CD4-positive, alpha-beta T cell treated with Interleukin-17A for 1 hour (primary cell): ENCODE measurements around the gene TNFSF9.
"Not testable (repeated sequence)": the region's sequence is repeated elsewhere in the genome, so short reads cannot be mapped to it uniquely, and the experiment has no call there.

ENCODE experiments used
- DNase-seq: peaks from one replicate; pipeline ENCODE4 v3.0.0-alpha.2; 2020

Gene TNFSF9

DNA sequence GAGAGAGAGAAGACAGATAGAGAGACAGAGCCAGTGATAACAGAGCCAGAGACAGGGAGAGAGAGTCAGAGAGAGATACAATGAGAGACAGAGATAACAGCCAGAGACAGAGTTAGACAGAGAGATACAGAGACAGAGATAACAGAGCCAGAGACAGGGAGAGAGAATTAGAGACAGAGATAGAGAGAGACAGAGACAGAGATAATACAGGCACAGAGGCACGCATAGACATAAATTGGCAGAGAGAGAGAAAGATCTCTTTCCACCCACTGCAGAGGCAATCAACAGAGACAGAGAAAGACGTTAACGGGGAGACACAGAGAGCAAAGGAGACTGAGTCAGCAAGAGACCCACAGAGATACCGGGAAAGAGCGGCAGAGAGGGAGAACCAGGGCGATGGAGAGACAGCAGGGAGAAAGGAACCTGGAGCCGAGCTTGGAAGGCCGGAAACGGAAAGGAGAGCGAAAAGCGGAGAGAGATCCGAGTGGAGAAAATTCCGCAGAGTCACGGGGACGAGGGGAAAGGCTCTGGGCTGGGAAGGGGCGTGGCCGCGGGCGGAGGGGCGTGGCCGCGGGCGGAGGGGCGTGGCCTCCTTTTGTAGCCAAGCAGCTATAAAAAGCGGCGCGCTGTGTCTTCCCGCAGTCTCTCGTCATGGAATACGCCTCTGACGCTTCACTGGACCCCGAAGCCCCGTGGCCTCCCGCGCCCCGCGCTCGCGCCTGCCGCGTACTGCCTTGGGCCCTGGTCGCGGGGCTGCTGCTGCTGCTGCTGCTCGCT, at the start of gene TNFSF9:
Gene TNFSF9, plus strand, starts transcription at position 641 of the 777 bp plus-strand sequence. Its CDS starts 11 bp downstream, at position 652.
- peak; percentile 89 for DNase-seq

- peak; percentile 81 for DNase-seq
Measured at GRCh38 chr19:6481541-6482342, 49.1 kb upstream of the TNFSF9 start, which contains the start of gene DENND1C. DENND1C (minus strand) TSS chr19:6481787; CDS start chr19:6481695, 92 bp downstream.

DNA sequence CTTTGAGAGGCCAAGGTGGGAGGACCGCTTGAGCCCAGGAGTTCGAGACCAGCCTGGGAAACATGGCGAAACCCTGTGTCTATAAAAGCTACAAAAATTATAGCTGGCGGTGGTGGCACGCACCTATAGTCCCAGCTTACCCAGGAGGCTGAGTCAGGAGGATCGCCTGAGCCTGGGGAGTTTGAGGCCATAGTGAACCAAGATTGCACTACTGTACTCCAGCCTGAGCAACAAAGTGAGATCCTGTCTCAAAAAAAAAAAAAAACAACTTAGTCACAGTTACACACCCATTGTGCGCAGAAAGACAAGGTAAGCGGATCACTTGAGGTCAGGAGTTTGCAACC, 48.5 kb upstream of the TNFSF9 start:
- DNase-seq: no peak

DNA sequence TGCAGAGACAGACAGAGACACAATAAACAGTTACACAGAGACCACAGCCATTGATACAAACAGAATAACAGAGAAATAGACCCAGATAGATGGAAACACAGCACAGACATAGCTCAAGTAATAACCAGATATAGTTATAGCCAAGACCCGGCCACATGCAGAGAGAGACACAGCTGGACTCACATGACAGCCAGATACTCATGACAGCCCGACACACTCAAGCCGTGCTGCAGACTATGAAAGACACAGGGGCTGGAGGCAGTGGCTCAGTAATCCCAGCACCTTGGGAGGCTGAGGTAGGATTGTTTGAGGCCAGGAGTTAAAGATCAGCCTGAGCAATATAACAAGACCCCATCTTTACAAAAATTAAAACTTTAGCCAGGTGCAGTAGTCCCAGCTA, 47.6 kb upstream of the TNFSF9 start:
- DNase-seq: no peak

DNA sequence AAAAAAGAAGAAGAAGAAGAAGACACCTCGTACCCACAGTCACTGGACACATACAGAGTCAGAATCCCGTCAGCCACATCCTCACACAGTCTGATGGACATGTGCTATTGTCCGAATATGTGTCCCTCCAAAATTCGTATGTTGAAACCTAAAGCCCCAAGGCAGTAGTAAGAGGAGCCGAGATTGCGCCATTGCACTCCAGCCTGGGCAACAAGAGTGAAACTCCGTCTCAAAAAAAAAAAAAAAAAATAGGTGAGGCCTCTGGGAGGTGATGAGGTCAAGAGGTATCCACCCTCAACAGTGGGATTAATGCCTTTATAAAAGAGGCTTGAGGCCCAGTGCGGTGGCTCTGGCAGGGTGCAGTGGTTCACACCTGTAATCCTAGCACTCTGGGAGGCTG, 46.6 kb upstream of the TNFSF9 start:
- DNase-seq: no peak

DNA sequence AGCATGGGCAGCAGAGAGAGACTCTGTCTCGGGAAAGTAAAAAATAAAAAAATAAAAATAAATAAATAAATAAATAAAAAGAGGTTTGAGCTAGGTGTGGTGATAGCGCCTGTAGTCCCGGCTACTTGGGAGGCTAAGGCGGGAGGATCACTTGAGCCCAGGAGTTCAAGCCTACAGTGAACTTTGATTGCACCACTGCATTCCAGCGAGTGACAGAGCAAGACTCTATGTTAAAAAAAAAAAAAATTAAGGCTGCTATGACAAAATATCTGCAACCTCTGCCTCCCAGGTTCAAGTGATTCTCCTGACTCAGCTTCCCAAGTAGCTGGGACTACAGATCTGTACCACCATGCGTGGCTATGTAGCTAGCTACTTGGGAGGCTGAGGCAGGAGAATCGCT, 46.0 kb upstream of the TNFSF9 start:
- no peak for DNase-seq

- peak; percentile 39 for DNase-seq
Measured at GRCh38 chr19:6489278-6490061, 41.4 kb upstream of the TNFSF9 start.

- no peak for DNase-seq
Measured at GRCh38 chr19:6490134-6490533, 40.7 kb upstream of the TNFSF9 start.

DNA sequence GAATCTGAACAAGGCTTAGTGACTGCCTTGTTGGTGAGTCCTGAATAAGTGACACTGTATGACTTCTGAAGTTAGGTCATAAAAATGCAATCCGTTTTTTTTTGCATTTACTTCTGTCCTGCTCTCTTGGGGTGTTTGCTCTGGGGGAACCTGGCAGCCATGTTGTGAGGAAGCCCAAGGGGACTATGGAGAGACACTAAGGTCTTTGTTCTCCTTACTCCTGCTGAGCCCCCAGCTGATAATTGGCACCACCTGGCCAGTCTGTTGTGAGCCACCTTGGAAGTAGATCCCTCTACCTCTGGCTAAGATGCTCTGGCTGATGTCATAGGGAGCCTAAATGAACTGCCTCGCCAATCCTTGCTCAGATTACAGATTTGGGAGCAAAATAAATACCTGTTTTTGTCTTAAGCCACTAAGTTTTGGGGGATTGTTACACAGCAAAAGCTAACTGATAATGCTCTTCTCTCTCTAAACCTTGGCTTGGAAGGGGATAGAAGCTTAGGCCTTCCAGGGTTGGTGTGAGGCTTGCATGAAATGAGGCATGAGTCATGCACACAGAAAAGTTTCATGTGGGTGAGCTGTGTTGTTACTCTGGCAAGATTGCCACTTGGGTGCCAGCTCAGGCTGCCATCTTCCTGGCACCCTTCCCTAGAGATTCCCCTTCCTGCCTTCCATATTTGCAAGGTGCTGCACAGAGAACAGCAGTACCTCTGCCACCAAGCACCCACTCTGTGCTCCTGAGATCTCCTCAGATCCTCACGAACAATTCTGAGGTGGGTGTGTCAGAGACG, 38.8 kb upstream of the TNFSF9 start:
- DNase-seq: no peak

DNA sequence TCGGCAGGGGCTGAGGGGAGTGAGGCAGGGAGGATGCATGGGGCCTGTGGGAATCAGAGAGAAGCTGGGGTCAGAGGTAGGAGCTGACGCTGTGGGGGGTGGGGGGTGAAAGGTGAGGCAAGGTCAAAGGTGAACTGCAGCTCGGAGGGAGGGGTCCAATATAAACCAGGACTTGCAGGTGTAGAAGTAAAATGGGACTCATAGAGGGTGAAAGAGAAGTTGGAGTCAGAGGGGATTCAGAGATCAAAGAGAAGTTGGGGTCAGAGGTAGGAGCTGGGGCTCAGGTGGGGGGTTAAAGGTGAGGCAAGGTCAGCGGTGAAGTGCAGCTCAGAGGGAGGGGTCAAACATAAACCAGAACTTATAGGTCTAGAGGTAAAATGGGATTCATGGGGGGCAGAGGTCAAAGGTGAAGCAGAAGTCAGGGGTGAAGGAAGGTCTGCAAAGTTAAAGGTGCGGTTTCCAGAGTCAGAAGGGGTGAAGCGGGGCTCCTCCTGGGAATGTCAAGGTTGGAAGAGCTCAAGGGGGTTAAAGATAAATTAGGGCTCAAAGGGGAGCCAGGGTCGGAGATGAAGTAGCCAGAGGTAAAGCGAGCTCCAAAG, 36.3 kb upstream of the TNFSF9 start:
- no peak for DNase-seq

GRCh38 chr19:6495947-6496346, 34.9 kb upstream of the TNFSF9 start:
- DNase-seq: no peak

DNA sequence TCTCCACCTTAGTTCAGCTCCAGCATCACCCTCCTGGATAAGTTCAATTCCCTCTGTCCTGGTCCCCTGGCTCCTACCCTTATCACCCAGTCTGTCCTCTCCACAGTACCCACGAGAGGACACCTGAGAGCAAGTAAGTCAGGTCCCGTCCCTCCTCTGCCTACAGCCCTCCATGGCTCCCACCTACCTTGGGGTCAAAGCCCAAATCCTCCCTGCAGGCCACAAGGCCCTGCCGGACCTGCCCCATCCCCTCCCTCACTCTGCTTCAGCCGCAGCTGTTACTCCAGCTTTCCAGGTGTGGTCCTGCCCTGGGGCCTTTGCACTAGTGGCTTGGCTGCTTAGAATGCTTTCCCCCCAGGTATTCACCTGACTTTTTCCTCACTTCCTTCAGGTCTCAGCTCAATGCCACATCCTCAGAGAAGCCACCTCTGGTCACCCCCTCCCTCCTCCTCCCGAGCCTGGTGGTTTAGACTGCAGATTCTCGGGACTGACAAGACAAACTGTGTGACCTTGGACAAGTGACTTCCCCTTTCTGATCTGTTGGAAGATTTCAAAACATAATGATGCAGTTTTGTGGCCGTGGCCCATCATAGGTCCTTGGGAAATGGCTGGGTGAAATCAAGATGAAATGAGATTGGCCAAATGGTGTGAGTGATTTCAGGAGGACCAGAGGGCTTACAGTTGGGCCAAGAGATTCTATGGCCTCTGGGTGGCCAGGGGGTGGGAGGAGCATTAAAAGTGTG, 32.4 kb upstream of the TNFSF9 start:
- no peak for DNase-seq

DNA sequence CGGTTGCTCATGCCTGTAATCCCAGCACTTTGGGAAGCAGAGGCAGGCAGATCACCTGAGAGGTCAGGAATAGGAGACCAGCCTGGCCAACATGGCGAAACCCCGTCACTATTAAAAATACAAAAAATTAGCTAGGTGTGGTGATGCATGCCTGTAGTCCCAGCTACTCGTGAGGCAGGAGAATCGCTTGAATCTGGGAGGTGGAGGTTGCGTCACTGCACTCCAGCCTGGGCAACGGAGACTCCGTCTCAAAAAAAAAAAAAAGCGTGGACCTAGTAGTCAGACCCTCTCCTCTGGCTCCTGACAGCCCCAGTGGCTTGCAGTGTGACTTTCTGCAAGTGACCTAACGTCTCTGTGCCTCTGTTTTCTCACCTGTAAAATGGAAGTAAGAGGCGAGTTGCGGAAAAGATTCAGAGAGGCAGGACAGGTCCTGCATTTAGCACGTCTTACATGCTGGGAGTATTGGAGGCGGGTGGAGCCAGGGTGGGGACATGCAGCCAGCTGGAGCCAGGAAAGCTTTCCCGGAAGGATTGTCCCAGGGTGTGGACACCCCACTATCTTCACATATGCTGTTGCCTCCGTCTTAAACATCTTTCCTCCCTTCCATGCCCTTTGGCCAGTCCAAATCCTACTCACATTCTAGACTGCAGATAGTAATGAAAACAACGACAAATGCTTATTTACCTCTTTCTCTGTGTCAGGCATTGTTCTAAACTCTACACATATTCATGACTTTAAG, 31.6 kb upstream of the TNFSF9 start:
- no peak for DNase-seq

DNA sequence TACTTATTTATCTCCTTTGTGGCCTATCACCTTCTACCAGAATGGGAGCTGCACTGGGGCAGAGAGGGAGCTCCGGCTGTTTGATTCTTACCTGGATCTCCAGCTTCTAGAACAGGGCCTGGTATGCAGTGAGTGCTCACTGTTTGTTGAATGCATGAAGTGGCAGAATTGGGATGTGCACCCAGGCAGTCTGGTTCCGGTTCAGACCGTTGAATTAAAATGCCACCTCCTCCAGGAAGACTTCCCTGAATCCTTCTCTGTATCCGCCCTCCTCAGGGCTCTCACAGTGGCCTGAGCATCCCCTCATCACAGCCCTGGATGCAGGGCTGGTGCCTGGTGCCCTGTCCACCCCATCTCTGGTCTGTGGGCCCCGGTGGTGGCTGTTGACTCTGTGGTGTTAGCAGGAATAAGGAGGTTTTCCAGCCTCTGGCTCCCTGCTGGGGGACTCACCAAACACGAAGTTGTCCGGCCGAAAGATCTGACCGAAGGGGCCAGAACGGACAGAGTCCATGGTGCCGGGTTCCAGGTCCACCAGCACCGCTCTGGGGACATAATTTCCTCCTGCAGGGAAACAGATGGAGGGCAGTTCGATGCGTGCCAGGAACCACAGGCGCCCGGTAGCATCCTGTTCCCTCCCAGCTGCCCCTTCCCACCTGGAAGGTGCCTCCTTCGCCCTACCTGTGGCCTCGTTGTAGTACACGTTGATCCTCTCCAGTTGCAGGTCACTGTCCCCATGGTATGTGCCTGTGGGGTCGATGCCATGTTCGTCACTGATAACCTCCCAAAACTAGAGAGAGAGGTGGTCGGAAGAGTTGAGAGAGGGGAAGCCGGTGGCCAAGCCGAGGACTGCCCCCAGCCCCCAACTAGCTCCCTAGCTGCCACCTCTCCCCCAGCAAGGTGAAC, 29.7 kb upstream of the TNFSF9 start:
- no peak for DNase-seq

DNA sequence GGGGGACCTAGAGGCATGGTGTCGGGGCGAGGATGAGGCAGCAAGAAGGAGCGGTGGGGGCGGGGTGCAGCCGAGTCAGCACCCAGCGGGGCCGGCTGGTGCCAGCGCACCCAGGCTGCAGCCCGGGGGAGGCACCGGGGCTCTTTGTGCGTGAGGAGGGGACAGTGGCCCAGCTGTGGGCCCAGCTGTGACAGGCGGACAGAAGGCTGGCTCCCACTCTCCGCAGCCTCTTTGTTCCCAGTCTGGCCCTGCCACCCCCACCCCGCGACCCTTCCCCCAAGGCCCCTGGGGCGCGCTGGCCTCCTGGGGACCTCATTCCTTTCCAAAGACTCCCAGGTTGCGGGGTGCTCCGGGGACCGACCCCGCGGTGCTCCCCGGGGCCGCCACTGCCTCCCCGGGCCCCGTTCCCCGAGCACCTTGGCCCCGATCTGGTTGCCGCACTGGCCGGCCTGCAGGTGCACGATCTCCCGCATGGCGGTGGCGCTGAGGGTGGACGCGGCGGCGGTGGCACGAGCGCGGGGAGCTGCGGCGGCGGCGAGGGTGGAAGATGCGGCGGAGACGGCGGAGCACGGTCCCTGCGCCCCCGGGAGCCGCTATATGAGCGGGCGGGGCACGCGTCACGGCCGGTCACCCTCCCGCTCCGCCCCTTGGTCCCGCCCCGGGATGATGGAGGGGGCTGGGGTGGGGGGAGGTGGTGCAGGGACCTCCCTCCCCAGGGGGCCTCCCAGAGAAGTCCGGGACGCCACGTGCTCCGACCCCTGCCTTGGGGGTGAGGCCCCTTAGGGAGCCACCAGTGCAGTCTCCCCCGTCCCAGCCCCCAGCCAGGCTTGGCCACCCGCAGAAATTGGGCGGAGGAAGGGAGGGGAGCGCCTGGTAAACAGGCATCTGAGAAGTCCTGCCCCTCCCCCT, 28.8 kb upstream of the TNFSF9 start, which contains the start of gene TUBB4A:
Gene TUBB4A, minus strand, starts transcription at position 570 of the 909 bp plus-strand sequence. Its CDS starts 97 bp downstream, at position 473.
- peak; percentile 38 for DNase-seq

GRCh38 chr19:6503407-6504201, 27.2 kb upstream of the TNFSF9 start:
- no peak for DNase-seq

DNA sequence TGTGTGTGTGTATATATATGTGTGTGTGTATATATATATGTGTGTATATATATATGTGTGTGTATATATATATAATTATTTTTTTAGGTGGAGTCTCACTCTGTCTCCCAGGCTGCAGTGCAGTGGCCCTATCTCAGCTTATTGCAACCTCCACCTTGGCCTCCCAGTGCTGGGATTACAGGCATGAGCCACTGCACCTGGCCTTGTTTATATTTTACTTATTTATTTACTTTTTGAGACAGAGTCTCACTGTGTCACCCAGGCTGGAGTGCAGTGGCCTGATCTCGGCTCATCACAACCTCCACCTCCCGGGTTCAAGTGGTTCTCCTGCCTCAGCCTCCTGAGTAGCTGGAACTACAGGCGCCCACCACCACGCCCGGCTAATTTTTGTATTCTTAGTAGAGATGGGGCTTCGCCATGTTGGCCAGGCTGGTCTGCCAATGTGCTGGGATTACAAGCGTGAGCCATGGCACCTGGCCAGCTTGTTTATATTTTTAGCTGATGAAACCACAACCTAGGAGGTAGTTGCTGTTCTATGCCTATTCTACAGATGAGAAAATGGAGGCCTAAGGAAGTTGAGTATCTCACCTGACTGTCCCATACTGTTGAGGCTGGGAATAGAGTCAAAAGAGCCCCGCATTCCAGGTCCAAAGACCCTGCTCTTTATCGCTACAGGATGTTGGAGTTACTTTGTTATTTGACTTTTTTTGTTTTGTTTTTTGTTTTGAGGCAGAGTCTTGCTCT, 22.6 kb upstream of the TNFSF9 start:
- not testable (repeated sequence) for DNase-seq
